ENCODE measurements around the gene PADI1. TPM values are rescaled to one million over a fixed set of nuclear protein-coding genes. Genes with fewer than 3 reads are reported as not detected.

The PADI1 gene
- total RNA-seq, 1 experiment from 2014 or later: 1.9 TPM

DNA sequence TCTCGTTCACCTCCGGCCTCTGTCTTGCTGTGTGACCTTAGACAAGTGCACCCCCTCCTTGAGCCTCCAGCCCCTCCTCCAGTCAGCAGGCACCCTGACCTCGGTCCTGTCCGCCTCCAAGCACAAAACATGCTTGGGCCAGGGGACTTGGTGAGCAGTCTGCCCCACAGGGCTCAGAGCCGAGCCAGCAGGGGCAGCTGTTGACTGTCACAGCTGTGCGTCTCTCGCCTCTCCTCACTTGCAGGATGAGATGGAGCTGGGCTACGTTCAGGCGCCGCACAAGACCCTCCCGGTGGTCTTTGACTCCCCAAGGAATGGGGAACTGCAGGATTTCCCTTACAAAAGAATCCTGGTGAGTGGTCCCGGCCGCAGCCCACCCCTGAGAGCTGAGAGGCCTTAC lies 68.2 kb downstream of the PADI1 start:
- no peak for DNase-seq (ENCODE audit: low read depth)

- peak; percentile 80 for DNase-seq (ENCODE audit: low read depth)
These were observed 69.5 kb downstream of the PADI1 start for GRCh38 chr1:17274186-17275170.

- DNase-seq (ENCODE audit: low read depth): peak; percentile 98
These were observed 71.6 kb downstream of the PADI1 start for GRCh38 chr1:17276568-17276967.

DNA sequence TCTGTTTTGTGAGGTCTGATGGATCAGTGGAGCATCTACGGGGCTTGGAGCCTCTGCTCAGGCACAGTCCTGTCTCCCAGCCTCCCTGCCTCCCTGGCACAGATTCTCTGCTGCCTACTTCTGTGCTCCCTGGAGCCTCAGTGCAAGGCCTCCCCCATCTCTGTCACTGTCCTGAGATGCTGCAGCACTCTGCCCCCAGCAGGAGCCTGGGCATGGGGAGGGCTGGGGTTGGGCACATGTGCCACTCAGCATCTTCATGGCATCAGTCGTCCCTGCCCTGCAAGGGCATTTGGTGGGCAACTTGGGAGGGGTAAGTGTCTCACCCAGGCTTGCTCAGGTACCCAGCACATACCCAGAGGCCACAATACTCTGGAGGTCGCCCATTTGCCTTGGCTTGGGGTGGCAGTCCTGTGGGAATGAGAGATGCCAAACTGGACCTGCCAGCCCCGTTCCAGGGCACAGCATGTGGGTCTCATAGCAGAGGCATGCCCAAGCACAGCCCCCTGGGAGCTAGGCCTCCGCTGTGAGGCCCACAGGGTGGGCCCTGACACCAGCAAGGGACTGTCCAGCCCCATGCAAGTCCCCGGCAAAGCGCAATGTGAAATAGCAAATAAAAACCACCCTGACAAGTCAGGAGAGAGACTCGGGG lies 72.7 kb downstream of the PADI1 start:
- DNase-seq (ENCODE audit: low read depth): no peak

DNA sequence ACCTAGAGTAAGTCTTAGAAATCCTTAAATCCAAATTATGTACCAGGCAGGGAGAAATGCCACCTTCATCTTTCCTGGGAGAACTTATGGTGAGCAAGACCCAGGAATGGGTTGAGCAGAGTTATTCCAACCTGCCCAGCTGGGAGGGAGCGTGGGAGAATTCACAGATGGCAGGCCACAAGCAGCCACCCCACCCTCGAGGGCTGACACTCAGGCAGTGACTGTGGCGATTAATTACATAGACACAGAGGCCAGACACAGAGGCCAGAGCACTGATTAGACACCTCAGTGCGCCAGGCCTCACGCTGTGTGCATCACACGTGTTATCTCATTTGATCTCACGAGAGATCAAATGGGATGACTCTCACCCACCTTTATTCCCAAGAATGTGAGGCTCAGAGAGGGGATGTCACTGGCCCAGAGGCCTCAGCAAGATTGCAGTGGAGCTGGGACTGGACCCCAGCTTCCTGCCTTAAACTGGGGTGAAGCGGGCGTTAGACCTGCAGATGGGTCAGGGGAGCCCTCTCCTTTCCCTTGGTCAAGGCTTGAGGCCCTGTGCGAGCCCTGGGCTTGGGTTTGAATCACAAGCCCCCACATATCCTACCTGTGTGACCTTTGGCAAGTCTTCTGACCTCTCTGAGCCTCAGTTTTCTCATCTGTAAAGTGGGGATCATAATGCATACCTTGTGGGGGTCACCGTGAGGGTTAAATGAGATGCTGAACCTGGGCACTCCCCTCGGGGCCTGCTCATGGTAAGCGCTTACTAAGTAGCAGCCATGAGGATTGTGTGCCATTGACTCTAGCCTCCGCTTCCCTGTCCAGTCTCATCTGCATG lies 74.3 kb downstream of the PADI1 start:
- DNase-seq (ENCODE audit: low read depth): peak; percentile 69

- DNase-seq (ENCODE audit: low read depth): no peak
These were observed 75.5 kb downstream of the PADI1 start for GRCh38 chr1:17280436-17280835.

GRCh38 chr1:17280894-17281293 lies 76.0 kb downstream of the PADI1 start:
- DNase-seq (ENCODE audit: low read depth): no peak

DNA sequence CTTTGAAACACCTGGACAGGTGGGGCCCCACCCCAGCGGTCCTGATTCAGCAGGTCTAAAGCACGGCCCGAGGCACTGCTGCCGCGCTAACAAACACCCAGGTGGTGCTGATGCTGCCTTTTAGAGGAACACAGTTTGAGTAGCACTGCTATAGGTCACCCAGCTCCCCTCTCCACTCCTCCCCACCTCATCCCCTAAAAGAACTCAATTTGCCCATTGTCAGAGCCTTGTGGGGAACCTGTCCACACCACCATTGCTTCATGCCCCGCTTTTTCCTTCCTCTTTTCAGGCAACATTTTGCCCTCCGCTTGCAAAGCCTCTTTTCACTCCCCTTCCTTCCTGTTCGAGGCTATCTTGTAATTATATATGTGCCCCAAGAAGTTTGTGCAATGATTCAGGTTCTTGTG lies 76.8 kb downstream of the PADI1 start:
- no peak for DNase-seq (ENCODE audit: low read depth)

- DNase-seq (ENCODE audit: low read depth): no peak
These were observed 77.9 kb downstream of the PADI1 start for GRCh38 chr1:17282836-17283235.

DNA sequence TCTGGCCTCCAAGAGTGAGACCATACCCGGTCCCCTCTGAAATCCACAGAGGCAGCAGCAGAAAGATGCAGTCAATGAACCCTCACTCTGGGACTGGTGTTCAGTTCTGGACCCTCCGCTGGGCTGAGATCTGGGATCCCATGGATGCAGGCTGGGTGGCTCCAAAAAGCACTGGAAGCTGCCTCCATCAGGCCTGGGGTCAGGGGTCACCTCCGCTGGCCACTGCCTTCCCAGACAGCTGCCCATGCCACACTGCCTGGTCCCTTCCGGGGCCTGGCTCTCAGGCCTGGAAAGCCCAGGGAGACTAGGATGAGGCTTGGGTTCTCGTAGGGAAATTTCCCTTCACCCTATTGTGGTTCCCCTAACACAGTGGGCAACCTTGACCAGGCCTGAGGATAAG lies 81.7 kb downstream of the PADI1 start:
- DNase-seq (ENCODE audit: low read depth): no peak

- peak; percentile 98 for DNase-seq (ENCODE audit: low read depth)
These were observed 82.3 kb downstream of the PADI1 start for GRCh38 chr1:17287130-17287776.

- DNase-seq (ENCODE audit: low read depth): peak; percentile 88
These were observed 84.8 kb downstream of the PADI1 start for GRCh38 chr1:17289721-17290120.

DNA sequence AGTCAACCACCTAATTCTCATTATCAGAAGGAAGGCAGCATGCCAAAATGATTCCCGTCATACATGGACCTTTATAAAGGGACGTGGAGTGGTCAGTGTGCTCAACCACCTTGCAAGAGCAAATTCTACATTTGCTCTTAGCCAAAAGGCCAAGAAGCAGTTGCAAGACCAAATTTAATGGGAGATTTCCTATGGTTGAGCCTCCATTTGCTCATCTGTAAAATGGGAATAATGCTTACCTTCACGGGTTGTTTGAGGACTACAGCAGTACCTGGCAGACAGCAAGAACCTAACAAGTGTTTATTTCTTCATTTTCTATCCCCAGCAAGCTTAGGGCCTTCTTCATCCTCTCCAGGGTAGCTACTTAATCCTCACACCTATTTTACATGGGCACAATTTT lies 85.6 kb downstream of the PADI1 start:
- DNase-seq (ENCODE audit: low read depth): no peak

- no peak for DNase-seq (ENCODE audit: low read depth)
These were observed 87.6 kb downstream of the PADI1 start for GRCh38 chr1:17292299-17293160.

DNA sequence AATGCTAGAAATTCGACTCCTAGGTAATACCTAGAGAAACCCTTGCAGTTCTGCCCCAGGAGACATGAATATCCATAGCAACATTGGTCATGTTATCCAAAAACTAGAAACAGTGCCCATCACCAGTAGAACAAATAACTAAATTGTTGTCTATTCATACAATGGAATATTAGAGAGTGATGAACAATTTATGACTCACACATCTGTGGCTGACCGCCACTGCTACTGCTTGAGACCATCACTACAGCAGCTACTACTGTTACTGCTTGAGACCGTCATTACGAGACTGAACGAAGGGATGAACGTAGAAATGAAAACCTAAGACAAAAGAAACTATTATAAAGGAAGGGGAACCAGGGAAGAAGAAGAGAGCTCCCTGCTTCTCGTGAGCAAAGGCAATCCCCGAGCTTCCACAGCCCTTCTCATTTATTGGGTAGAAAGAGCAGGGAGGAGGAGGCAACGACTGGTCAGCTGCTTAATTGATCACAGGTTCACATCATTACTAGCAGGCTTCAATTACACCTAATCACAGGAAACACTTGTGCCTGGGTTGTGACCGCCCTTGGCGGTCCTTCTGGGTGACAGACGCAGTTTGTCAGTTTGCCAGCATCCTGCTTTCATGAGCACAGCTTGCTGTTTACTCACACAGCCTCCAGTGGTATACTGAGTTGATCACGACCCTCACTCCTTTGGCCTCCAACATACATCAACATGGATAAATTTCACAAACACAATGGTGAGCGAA lies 88.9 kb downstream of the PADI1 start:
- peak; percentile 60 for DNase-seq (ENCODE audit: low read depth)

DNA sequence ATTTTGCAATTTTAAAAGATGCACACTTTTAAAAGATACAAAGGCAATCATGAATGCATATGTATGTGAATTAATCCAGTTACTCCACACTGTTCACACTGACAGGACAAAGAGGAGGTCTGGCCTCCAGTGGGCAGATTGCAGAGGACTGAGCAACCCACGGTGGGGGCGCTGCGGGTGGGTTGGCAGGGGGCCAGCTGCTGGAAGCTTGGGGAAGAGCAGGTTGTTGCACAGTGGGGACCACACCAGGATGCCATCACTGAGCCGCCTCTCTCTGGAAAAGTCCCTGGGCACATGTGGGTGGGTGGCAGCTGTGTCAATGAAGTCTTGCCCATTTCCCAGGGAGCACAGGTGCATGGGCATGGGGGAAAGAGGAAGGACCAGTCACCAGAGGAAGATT lies 90.4 kb downstream of the PADI1 start:
- no peak for DNase-seq (ENCODE audit: low read depth)
